ENCODE measurements around the gene LCMT1.
"Not testable (repeated sequence)": the region's sequence is repeated elsewhere in the genome, so short reads cannot be mapped to it uniquely, and the experiment has no call there.

LCMT1 gene

GRCh38 chr16:25151996-25152395, 40.5 kb downstream of the LCMT1 start:
- DNase-seq = no peak

DNA sequence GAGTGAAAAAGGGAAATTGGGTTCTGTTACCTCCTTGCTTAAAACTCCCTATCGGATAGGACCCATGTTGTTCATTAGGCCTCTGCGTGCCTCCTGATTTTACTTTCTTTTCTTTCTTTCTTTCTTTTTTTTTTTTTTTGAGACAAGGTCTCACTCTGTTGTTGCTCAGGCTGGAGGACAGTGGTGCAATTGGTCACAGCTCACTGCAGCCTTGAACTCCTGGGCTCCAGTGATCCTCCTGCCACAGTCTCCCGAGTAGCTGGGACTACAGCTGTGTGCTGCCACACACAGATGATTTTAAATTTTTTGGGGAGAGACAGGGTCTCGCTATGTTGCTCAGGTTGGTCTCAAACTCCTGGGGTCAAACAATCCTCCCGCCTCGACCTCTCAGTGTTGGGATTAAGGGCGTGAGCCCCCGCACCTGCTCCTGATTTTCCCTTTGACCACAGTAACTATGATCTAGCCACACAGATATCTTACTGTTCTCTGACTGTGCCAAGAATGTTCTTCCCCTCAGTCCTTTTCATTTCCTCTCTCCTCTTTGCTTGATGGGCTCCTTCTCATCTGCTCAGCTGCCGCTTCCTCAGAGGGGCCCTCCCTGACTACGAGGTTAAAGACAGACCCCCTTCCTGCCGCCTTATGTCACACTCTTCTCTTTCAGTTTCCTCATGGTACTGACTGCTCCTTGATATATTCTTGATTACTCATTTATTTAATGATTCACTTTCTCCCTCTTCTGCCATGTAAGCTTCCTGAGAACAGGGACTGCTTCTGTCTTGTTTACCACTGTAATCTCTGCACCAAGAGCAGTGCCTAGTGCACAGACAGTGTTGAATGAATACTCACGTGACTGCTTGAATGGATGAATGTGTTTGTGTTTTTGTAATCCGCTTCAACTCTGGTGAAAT, 44.3 kb downstream of the LCMT1 start:
- DNase-seq = no peak

DNA sequence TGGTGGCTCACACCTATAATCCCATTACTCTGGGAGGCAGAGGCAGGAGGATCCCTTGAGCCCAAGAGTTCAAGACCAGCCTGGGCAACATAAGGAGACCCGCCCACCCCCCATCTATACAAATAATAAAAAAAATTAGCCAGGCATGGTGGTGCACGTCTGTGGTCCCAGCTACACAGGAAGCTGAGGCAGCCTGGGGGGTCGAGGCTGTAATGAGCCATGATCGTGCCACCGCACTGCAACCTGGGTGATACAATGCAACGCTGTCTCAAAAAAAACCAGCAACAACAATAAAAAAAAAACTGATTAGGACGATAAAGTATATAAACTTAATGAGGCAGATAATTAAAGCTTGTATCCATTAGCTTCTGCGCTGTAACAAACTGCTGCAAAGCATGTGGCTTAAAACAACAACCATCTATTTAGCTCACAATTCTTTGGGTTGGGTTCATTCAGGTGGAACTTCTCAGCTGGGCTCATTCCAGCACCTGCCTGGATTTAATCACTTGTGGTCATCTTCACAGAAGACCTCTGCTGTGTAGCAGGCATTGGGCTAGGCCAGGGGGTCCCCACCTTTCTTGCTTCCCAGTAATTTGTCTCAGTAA, 45.8 kb downstream of the LCMT1 start:
- DNase-seq = no peak

DNA sequence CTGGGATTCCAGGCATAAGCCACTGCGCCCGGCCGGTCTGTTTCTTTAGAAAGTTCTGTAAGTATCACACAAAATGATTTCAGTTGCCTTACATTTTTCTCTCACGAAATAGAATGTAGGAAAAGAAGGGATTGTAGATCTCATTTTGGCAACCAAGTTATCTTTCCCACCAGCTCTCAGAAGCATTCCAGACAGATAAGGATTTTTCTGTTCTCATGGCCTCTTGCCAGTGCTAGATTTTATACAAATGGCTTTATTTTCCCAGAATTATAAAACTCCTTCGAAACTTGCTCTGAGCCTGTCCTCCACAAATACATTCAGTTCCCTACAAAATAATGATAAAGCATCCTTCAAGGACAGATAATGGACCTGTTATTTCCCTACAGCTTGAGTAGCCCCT, 46.9 kb downstream of the LCMT1 start:
- DNase-seq = no peak

GRCh38 chr16:25161753-25162367, 50.3 kb downstream of the LCMT1 start:
- DNase-seq = no peak

DNA sequence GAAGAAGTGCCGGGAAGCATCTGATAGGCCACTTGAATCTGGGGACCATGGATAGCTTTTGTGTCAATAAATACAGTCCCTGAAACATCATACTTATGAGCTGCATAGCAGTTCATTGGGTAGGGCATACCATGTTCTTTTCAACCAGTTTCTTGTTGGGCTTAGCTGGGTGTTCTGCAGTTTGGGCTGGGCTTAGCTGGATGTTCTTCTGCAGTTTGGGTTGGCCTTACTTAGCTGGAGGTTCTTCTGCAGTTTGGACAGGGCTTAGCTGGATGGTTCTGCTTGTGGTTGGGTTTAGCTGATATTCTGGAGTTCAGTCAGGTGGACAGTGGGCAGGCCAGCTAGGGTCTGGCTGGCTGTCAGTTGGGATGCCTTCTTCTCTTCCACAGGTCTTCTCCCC, 52.1 kb downstream of the LCMT1 start:
- DNase-seq = no peak

- no peak for DNase-seq
Observed at GRCh38 chr16:25165284-25165683, 53.7 kb downstream of the LCMT1 start.

DNA sequence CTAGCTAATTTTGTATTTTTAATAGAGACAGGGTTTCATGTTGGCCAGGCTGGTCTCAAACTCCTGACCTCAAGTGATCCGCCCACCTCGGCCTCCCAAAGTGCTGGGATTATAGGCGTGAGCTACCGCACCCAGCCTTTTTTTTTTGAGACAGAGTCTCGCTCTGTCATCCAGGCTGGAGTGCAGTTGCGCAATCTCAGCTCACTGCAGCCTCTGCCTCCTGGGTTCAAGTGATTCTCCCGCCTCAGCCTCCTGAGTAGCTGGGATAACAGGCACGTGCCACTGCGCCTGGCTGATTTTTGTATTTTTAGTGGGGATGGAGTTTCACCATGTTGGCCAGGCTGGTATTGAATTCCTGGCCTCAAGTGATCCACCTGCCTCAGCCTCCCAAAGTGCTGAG, 56.4 kb downstream of the LCMT1 start:
- DNase-seq = not testable (repeated sequence)

- no peak for DNase-seq
Observed at GRCh38 chr16:25171390-25171789, 59.8 kb downstream of the LCMT1 start.

- no peak for DNase-seq
Observed at GRCh38 chr16:25172831-25173230, 61.3 kb downstream of the LCMT1 start.

DNA sequence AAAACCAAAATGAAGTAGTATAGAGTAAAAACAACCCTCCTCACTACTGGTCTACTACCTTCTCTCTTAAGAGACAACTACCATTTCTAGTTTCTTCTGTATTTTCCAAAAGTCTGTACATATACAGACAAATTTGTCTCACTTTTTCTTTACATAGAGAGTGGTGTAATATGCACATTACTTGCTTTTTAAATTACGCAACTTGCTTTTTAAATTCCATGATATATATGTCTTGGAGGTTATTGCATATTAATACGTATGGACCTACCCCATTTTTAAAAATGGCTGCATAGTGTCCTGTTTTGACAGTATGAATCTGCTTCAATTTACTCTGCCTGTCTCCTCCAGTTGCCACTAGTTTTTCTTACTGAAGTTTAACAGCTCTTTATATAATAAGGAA, 62.7 kb downstream of the LCMT1 start:
- no peak for DNase-seq

GRCh38 chr16:25176136-25176535, 64.6 kb downstream of the LCMT1 start:
- DNase-seq = no peak

DNA sequence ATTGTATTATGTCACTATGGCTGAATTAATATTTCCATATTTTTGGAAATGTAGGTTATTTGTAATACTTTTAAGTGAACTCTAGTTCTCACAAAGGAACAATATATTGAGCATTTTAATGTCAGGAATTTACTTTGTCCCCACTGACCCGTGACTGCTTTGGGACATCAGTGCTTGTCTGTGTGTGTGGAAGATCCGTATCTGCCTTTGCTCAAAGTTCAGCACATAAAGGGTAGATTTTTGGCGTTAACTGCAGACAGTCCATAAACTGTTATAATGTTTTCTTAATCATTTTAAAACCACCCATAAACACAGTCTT, 65.9 kb downstream of the LCMT1 start:
- no peak for DNase-seq

DNA sequence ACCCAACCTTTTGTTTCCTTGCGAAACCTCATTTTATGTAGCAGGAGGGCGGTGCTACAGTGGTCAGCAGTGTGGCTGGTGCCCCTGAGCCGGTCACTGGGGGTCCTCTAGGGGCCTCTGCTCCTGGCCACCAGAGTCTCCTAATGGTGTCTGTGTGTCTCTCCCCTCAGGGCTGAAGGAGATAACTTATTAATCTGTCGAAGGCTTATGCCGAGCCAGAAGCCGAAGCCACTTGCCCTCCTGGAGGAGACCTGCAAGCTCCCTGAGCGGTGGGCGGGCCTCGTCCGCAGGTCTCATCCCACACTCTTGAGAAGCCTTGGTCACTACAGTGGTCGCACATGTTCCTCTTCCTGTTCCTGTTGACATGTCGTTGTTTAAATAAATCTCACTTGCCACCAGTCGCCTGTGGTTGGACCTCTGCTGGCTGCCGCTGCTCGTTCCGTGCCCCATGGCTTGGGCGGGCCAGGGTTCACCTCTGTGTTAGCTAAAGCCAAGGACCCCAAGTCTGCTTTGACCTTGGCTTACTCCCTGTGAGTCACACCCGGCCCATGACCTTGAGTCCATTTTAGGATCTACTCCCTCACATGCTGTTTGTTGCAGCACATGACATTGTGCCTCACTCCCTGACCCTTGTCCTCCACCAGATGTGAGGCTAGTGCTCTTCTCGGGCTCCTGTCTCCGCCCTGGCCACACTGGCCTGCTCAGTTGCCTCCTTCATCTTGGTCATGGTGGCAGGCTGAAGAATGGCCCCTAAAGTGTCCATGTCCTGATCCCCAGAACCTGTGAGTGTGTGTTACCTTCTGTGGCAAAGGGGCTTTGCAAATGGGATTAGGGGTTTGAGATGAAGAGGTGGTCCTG, 66.5 kb downstream of the LCMT1 start:
- no peak for DNase-seq

- DNase-seq = not testable (repeated sequence)
Observed at GRCh38 chr16:25181236-25181635, 69.7 kb downstream of the LCMT1 start.

GRCh38 chr16:25184771-25185170, 73.2 kb downstream of the LCMT1 start:
- DNase-seq = no peak

DNA sequence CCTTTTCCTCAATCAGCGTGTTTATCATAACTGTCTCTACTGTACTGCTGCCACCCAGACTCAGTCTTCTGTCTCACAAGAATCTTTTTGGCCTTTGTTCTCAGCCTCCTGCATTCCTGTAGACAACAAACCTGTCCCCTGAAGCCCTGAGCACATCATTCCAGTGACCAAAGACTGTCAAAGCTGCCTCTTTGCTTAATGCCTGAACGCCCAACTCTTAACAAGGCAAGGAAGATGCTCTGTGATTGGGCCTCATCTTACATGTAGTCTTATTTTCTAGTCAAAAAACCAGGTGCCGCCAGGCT, 75.9 kb downstream of the LCMT1 start:
- no peak for DNase-seq

DNA sequence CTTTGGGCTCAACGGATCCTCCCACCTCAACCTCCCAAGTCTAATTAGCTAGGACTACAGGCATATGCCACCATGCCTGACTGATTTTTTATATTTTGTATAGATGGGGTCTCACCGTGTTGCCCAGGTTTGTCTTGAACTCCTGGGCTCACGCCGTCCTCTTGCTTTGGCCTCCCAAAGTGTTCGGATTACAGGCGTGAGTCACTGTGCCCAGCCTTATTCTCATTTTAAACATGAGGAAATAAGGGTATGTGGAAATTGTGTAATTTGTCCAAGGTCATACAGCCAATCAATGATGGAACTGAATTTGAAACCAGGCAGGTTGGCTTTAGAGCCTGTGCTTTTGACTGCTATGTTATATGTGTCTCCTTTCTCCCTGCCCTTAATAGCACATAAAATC, 77.8 kb downstream of the LCMT1 start:
- no peak for DNase-seq

GRCh38 chr16:25192096-25192495, 80.6 kb downstream of the LCMT1 start:
- no peak for DNase-seq

DNA sequence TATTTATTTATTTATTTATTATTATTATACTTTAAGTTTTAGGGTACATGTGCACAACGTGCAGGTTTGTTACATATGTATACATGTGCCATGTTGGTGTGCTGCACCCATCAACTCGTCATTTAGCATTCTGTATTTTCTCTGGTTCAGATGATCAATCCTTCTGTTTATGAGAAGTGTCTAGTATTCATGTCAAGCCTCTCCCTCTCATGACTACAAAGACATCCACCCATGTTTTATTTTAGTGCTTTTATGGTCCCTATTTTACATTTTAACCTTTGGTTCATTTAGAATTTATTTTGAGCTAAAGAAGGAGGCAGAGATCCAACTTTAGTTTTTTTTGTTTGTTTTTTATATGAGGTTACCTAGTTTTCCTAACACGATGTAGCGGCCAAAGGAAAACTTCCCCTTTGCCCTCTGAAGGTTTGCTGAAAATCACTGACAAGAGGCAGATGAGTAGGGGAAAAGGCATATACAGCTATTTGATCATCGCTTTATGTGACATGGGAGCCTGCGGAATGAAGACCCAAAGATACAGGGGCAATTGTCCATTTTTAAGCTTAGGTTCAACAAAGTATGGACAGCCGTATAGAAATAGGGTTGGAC, 82.8 kb downstream of the LCMT1 start:
- DNase-seq = no peak

DNA sequence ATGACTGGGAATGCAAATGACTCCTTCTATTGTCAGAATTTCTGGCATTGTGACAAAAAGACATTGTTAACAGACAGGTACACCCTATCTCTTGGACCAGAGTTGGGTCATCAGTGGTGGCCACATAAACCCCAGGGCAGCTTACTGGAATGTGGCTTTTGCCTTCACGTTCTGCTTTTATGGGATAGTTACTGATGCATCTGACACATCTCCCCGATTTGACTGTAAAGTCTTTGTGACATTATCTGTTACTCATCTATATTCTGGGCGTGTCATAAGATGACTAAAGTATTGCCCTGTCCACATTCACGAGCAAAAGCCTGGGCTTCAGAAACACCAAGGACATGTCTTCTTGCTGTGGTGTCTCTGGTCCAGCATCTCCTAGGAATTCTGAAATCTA, 86.5 kb downstream of the LCMT1 start:
- DNase-seq = no peak

- no peak for DNase-seq
Observed at GRCh38 chr16:25199457-25199856, 87.9 kb downstream of the LCMT1 start.

- DNase-seq = no peak
Observed at GRCh38 chr16:25210758-25211157, 99.2 kb downstream of the LCMT1 start.
